GM19397 (cell line): ENCODE measurements around the gene CBY3.
"Not testable (repeated sequence)": the region's sequence is repeated elsewhere in the genome, so short reads cannot be mapped to it uniquely, and the experiment has no call there.

Experiments used
- ATAC-seq: cut with Tn5 transposase; IDR thresholded peaks from one replicate; pipeline ENCODE4 v1.9.1; 2021; ENCODE audit warnings: mild to moderate bottlenecking, moderate library complexity; ENCODE audit not compliant: unreplicated experiment

CBY3 gene

DNA sequence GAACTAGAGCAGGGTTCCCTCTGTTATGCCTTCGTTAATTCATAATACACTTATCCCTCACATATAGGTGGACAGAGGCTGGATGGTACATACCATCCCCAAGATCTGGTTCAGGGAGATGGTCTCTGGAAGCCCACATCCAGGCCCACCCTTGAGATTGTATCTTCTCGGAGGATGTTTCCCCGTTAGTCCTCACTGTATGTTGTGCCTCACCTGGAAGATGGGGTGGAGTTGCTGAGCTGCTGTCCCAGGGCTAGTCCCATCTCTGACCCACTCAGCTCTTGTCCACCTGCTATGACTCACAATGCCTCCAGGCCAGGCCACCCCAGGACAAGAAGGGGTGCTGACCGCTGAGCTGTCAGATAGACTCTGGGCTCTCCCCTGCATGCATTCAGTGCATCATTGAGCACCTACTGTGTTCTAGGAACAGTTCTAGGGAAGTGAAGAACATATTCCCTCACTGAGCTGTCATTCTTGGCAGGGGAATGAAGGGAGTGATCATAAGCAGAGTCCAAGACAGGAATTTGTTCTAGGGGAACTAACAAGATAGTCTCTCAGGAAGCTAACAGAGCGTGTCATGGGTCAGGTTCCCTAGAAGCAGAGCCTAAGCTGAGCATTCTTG, at the start of gene CBY3:
CBY3 (minus strand) TSS at position 255 of the 622 bp plus-strand sequence; CDS start at position 139, 116 bp downstream.
- ATAC-seq, result no peak

DNA sequence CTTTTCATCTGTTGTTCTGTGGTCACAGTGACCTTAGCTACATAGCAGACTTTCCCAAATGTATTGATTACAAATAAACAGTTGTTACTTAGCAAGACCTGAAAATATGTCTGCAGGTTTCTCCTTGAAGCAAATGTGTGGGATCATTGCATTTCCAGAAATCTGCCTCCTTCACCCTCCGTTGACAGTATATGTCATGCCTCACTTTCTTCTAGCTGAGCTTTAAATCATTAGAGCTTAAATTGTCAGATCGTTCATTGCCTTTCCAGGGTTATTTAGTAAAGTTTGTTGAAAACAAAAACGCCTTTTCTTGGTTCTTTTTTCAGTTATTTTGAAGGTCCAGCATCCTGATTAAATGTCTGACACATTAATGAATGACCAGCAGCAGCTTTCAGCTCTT, 49.5 kb upstream of the CBY3 start:
- no peak for ATAC-seq

DNA sequence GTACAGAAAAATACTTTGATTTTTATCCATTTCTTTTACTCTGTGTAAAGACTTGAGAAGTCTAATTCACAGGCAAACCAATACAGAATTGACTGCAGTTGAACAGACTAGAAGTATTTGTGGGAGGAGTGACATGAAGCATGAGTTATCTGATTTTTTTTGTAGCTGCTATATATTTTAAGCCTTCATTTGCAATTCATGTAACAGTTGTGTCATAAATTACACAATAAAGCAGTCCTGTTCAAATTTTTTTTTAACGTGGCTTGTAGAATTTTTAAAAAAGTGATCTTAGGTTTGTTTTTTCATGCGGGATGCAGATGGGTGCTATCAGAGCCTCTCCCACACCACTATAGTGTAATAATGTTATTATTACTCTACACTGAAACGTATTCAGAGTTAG, 48.9 kb upstream of the CBY3 start:
- no peak for ATAC-seq

DNA sequence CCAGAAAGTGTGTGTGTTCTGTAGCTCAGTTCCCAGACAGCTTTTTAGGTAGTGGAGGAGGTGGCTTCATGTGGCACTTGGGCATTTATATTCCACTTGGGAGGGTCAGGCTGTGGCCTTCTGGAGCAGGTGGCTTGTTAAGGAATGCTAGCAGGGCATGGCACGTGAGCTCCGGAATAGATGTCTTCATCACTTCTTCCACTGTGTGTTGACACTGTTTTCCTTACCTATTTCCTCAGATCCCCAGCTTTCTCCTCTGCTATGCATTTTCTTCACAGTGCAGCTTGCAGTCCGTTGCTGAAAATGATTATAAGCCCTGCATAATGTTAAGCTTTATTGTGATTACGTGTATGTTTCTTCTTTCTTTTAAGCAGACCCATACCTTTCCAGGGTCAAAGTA, 48.5 kb upstream of the CBY3 start:
- ATAC-seq, result no peak

DNA sequence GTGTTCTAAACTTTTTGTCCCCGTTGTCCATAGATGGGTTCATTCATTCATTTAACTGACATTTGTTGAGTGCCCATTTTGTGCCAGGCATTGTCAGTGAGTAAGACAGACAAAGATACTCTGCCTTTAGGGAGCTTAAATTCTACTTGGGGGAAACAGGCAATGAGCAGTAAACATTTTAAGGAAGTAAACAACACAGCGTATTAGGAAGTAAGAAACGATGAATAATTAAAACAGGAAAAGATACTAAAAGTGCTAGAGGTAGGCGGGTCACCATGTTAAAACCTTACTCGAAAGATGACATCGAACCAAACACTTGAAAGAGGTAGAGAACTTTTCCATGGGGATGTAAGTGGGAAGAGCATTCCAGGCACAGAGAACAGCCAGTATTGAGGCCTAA, 46.3 kb upstream of the CBY3 start:
- ATAC-seq, result no peak

DNA sequence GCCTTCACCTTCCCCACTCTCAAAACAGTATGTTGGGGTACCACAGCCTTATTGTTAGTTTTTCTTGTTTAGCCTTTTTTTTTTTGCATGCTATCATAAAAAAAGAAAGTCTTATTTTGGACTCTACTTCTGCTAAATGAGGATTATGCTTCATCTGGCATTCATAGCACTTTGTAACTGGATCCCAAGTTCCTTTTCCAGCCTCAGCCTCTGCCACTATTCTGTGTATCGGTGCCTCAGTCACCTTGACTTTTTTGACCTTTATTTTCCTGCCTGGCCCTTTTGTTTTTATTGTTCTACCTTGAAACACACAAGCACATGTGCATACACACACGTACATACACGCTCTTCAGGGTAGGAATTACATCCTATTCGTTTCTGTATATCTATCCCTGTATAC, 43.3 kb upstream of the CBY3 start:
- no peak for ATAC-seq

DNA sequence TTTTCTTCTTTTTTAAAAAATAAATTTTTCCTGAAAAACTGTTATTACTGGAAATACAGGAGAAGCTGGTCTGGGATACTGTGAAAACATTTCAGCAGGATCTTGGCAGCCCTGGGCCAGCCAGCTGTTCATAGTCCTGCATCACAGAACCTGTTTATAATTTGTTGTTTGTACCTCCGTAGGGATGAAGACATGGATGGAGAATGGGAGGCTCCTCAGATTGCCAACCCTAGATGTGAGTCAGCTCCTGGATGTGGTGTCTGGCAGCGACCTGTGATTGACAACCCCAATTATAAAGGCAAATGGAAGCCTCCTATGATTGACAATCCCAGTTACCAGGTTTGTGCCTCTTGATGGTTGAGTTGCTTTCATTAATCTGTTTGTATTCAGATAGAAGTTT, 39.4 kb upstream of the CBY3 start:
- ATAC-seq, result no peak

DNA sequence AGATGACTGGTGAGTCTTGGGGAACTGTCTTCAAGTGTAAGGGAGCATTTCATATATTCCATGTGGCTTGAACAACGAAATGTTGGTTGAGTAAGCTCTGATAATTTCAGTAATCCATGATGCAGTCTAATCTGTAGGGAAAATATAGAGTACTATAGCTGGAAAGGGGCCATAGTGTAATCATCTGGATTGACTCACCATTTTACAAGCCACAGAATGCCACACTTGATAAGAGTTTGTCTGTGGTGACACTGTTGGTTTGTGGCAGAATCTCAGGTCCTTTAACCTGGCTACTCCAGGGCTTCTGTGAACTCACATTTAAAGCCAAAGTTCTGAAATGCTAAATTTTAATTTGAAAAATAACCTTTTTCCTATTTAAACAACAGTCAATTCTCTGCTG, 35.5 kb upstream of the CBY3 start:
- ATAC-seq, result no peak

DNA sequence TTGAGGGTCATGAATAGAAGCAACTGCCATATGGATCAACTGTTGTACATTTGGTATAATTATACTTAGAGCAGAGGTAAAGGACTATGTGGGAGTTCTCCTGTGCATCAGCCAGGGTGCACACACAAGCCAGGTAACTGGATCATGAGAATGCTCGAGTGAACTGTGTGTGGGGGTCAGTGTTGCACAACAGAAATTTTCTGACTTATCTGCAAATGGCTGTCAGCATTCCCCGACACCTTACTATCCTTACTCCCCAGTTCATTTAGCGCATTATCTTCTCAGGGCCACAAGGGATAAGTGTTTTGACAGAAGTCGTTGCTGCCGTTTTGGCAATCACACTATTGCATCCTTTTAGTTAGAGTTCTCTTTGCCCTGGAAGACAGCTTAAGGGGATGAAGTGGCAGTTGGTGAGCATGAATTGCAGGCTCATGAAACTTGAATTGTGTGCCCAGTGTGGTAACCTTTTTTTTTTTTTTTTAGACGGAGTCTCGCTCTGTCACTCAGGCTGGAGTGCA, 19.6 kb upstream of the CBY3 start:
- no peak for ATAC-seq

DNA sequence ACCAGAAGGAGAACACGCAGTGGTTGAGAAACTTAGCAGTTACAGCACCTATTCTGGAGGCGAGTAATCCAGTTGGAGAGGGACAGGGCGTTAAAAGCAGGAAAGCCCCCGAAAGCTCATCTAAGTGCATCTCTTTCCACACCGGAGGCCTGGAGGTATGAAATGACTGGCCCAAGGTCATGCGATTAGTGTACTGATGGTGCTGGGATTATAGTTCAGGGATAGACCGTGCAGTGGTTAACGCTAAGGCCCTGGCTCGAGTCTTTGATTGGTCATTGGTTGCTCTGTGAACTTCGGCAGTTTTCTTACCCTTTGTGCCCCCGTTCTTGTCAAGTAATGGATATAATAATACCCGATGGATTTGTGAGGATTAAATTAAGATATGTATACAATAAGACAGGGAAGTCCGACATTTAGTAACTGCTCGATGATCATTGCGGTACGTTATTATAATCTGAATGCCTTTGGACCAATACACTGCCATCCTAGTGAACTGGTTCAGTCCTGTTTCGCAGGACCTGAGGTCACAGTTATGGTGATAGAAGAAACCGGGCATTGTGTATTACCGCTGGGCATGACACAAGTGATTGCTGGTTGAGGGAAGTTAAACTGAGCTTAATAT, 18.9 kb upstream of the CBY3 start:
- no peak for ATAC-seq

DNA sequence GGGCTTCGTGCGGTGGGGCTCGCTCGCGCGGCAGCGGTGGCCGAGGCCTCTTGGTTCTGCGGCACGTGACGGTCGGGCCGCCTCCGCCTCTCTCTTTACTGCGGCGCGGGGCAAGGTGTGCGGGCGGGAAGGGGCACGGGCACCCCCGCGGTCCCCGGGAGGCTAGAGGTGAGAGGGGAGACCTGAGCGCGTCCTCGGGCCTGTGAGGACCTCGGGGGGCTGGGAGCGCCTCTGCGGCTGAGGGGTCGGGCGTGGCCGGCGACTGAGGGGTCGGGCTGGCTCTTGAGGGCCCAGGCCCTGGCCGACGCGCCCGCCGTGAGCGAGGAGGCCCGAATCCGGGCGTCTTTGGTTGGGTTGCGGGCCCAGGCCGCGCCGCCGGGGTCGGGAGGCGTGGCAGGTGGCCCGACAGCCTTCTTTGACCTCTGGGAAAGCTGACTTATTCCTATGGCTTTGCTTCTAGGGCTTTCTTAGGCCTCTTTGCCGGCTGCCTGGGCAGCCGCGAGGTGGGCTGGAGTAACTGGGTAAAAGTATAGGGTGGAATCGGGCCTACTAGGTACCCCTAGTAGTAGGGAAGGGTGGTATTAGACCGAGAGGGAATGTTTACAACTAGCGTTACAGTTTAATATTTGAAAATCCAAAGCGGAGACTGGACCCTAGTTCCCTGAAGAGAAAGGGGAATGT, 18.2 kb upstream of the CBY3 start, which contains the start of gene CANX:
CANX (plus strand) TSS at position 33 of the 681 bp plus-strand sequence. CDS start 6,715 bp downstream, outside the sequence.
- peak; percentile 14 for ATAC-seq

DNA sequence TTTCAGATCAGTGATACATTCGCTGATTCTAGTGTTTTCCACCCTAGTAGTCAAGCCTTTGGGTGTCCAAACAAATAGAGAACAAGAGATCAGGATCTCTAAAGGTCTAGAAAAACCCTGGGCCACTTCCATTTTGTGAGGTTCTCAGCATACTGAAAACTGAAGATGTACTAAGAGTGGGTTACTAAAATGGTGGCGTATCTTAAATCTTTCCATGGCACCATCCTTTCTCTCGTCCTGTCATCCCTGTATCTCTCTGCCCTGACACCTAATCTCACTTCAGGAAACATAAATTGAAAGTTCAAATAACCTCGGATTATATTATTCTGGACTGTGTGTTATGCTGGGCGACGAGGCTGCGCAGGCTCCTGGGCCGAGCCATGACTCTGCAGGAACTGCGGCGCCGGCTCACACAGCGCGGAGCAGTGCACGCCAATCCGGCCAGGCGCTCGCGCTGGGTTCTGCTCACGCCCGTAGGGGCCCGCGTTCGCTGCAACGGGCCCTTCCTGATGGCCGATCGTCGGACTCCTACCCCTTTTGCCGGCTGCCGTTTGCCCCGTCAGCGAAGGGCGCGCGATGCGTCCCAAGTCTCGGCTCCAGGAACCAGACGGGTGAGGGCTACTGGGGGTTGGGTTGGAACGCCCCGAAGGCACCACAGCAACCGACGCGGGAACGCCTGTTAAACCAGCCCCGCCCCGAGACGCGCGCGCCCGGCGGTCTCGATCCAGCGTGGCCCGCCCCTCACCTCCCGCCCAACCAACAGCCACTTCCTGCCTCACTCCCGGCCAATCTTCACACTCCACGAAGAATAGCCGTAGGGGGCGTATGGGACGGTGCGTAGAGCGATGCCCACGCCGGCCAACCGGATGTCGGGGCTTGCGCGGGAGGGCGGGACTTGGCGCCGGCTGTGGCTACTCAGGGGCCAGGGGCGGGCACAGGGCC, 17.4 kb upstream of the CBY3 start:
- peak; percentile 90 for ATAC-seq

DNA sequence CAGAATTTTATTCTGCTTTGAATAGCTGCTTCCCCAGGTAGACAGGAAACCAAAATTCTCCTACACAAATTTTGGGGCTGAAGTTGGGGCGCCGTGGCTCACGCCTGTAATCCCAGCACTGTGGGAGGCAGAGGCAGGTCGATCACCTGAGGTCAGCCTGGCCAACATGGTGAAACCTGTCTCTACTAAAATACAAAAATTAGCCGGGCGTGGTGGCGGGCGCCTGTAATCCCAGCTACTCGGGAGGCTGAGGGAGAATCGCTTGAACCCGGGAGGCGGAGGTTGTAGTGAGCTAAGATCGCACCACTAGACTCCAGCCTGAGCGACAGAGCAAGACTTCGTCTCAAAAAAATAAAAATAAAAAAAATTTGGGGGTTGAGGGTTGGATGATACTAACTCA, 16.7 kb upstream of the CBY3 start:
- ATAC-seq, result not testable (repeated sequence)

DNA sequence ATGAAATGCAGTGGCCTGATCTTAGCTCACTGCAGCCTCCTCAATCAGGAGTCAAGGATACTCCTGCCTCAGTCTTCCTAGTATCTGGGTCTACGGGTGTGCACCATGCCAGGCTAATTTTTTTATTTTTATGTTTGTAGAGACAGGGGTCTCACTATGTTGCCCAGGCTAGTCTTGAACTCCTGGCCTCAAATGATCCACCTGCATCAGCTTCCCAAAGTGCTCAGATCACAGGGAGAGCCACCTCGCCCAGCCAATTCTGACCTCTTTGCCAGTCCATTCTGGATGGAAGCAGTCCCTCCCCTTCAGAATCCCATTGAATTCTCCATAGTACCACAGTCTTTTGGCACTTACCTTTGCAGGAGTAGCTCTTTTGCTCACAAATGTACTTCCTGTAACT, 16.3 kb upstream of the CBY3 start:
- ATAC-seq, result no peak

DNA sequence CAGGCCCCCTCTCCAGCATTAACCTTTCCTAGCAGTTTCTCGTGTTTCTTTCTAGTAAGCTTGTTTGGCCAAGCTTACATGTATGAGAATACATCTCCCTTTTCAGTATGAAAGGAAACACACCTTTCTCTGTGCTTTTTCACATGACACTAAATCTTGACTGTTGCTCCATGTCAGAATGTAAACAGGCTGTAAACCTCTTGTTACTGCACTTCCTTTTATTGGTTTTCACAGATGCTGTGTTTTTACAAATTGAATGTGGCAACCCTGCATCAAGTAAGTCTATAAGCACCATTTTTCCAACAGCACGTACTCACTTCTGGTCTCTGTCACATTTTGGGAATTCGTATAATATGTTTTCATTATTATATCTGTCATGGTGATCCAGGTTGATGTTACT, 15.8 kb upstream of the CBY3 start:
- ATAC-seq, result no peak

DNA sequence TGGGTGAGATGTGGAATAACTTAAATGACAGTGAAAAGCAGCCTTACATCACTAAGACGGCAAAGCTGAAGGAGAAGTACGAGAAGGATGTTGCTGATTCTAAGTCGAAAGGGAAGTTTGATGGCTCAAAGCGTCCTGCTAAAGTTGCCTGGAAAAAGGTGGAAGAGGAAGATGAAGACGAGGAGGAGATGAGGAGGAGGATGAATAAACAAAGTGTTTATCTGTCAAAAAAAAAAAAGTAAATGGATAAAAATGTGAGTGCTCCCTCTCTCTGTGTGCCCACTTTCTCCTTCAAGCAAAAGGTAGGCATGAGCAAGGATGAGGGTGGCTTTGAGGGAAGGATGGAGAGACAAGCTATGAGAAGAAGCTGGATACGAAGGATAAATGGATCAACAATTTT, 13.7 kb upstream of the CBY3 start:
- ATAC-seq, result no peak

DNA sequence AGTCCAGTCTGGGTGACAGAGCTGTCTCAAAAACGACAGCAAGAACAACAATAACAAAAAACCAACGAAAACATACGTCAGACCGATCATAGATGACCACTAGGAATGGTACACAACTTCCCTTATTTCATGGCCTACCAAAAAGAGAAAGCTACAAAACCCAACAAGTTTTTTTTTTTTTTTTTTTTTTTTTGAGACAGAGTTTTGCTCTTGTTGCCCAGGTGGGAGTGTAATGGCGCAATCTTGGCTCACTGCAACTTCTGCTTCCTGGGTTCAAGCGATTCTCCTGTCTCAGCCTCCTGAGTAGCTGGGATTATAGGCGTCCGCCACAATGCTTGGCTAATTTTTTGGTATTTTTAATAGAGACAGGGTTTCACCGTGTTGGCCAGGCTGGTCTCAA, 8.4 kb upstream of the CBY3 start:
- ATAC-seq, result not testable (repeated sequence)

DNA sequence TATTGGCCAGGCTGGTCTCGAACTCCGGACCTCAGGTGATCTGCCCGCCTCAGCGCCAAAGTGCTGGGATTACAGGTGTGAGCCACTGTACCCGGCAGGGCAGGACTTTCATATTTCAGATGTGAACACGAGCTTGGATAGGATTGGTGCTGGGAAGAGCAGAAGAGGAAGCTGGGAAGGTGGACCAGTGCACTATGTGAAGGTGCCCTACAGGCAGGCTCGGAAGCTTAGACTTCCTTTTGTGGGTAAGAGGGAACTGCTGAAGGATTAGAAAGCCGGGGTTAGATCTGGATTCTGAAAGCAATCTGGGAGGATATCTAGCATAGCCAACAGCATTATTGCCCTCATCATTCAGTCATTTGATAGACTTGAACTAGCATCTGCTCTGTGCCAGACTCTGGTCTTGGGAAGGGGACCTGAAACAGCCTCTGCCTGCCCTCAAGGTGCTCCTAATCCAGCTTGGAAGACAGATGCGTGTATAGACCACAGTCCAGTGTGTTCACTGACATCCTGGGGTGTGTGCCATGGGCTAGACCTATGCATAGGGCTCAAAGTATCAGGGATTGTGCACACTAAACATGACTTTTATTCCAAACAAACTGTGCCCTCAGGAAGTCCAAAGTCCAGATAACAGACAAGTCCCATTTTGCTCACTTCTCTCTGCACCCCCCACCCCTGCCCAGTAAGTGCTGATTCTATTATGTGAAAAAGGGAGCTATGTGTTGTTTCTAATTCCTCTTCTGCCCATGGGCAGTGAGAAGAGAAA, 637 bp downstream of the CBY3 start:
- ATAC-seq, result no peak

DNA sequence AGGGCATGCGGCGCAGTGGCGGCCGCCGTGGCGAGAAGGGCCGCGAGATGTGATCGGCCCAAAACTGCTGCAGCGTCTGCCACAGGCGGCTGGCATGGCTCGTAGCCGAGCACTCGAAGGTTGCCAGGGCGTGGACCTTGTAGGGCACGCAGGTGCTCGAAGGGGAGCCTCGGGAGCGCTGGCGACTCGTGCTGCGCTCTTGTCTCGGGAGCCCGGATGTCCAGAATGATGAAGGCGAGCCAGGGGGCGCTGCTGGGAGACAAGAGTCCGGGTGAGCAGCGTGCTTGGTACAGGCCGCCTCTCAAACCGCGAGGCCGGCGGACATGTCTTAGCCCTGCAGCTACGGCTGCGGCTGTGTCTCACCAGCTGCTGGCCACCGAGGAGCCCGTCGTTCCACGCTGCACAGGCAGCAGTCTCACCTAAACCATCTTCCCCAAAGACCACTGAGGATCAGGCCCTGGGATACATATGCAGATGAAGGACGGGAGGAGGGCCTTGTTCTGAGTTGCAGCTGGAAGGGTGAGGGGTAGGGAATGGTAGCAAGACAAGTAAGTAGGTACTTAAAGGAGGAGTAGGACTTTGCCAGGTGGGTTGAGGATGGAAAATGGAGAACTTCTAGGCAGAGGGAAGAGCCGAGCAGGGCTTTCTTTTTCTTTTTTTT, 1.7 kb downstream of the CBY3 start:
- peak; percentile 35 for ATAC-seq
